Right kidney (tissue), 1 donor: ENCODE measurements around the gene TMEM256.

Source experiments
- DNase-seq: peaks from one replicate; pipeline ENCODE4 v3.0.0-alpha.2; 2016

TMEM256 gene

GRCh38 chr17:7410634-7411426 lies 6.9 kb upstream of the TMEM256 start:
- no peak for DNase-seq

GRCh38 chr17:7409716-7410115 lies 5.8 kb upstream of the TMEM256 start:
- DNase-seq = no peak

GRCh38 chr17:7408863-7409262 lies 5.0 kb upstream of the TMEM256 start:
- no peak for DNase-seq

GRCh38 chr17:7408252-7408727 lies 4.4 kb upstream of the TMEM256 start:
- DNase-seq = no peak

- no peak for DNase-seq
Observed at GRCh38 chr17:7407485-7408251, 3.8 kb upstream of the TMEM256 start, which contains the start of gene NLGN2. Gene NLGN2 (plus strand): TSS chr17:7407845. CDS start chr17:7408256, 411 bp downstream.

- no peak for DNase-seq
Observed at GRCh38 chr17:7407082-7407481, 3.2 kb upstream of the TMEM256 start.

- peak; percentile 31 for DNase-seq
Observed at GRCh38 chr17:7406235-7406825, 2.4 kb upstream of the TMEM256 start.

- DNase-seq = peak; percentile 41
Observed at GRCh38 chr17:7405350-7406234, 1.7 kb upstream of the TMEM256 start.

- peak; percentile 55 for DNase-seq
Observed at GRCh38 chr17:7404737-7405349, 946 bp upstream of the TMEM256 start.

- no peak for DNase-seq
Observed at GRCh38 chr17:7403727-7403976, 245 bp downstream of the TMEM256 start.

- peak; percentile 35 for DNase-seq
Observed at GRCh38 chr17:7403043-7403726, 712 bp downstream of the TMEM256 start.

GRCh38 chr17:7398612-7399011 lies 5.3 kb downstream of the TMEM256 start:
- no peak for DNase-seq

- DNase-seq = no peak
Observed at GRCh38 chr17:7396147-7396546, 7.8 kb downstream of the TMEM256 start.

- DNase-seq = peak; percentile 97
Observed at GRCh38 chr17:7394452-7395191, 9.3 kb downstream of the TMEM256 start, which contains the start of gene PLSCR3. Gene PLSCR3 (minus strand): TSS chr17:7394525. CDS start chr17:7394110, 415 bp downstream.

- peak; percentile 72 for DNase-seq
Observed at GRCh38 chr17:7393613-7394451, 10.1 kb downstream of the TMEM256 start.

- DNase-seq = peak; percentile 52
Observed at GRCh38 chr17:7392696-7393612, 10.9 kb downstream of the TMEM256 start.

GRCh38 chr17:7391307-7391706 lies 12.6 kb downstream of the TMEM256 start:
- no peak for DNase-seq
